H1 (cell line): ENCODE results near the gene POLE2. TPM values are rescaled to one million over a fixed set of nuclear protein-coding genes. Genes with fewer than 3 reads are reported as not detected.

Source experiments
- CHD2 ChIP-seq: IDR thresholded peaks from 2 replicates; pipeline ENCODE4 v1.6.1; 2012; ENCODE audit warnings: low read length, improper control_type of control experiment
- CTBP2 ChIP-seq: IDR thresholded peaks from 2 replicates; pipeline ENCODE4 v1.7.0; 2011; ENCODE audit warnings: borderline replicate concordance, mild to moderate bottlenecking, moderate library complexity, mixed read lengths, low read length; ENCODE audit not compliant: insufficient read depth, insufficient read length
- GTF2F1 ChIP-seq: IDR thresholded peaks from 2 replicates; pipeline ENCODE4 v1.6.1; 2012; ENCODE audit warnings: low read depth, low read length, improper control_type of control experiment, borderline replicate concordance
- HDAC2 ChIP-seq, 2 experiments: fragments of 300-600 bp in 1 of 2; sonication (generic) in 1 of 2; IDR thresholded peaks; 2 replicates each; pipeline ENCODE4 v1.6.1; 2011 to 2012; ENCODE audit warnings: low read depth in 2 of 2, low read length in 2 of 2, mild to moderate bottlenecking in 2 of 2, moderate library complexity in 2 of 2, borderline replicate concordance in 1 of 2, inconsistent platforms in 1 of 2
- JUN ChIP-seq: IDR thresholded peaks from 2 replicates; pipeline ENCODE4 v1.6.1; 2011; ENCODE audit warnings: low read depth, mild to moderate bottlenecking, improper control_type of control experiment, low read length
- JUND ChIP-seq: IDR thresholded peaks from 2 replicates; pipeline ENCODE4 v1.6.1; 2011; ENCODE audit warnings: mild to moderate bottlenecking, improper control_type of control experiment, low read length
- KDM1A ChIP-seq: fragments of 200-600, 300-600 bp; sonication (generic); IDR thresholded peaks from 2 replicates; pipeline ENCODE4 v1.7.1; 2016; ENCODE audit warnings: mild to moderate bottlenecking, low read length, borderline replicate concordance
- NANOG ChIP-seq: IDR thresholded peaks from 2 replicates; pipeline ENCODE4 v1.6.1; 2011; ENCODE audit warnings: low read length, low read depth, mild to moderate bottlenecking, inconsistent platforms; ENCODE audit not compliant: insufficient read depth, poor library complexity, severe bottlenecking
- TBP ChIP-seq: IDR thresholded peaks from 2 replicates; pipeline ENCODE4 v1.6.1; 2011; ENCODE audit warnings: low read depth, low read length, improper control_type of control experiment
- polyA plus RNA-seq, 7 experiments: library from polyadenylated mRNA; depleted of rRNA in 3 of 7; stranded (reverse) in 5 of 7; unstranded in 2 of 7; fragments of >200 nt in 5 of 7; fragments of 200-250 nt in 2 of 7; gene quantifications; 1 replicate in 5 of 7; 2 replicates in 1 of 7; 4 replicates in 1 of 7; pipeline versions ENCODE4 v1.2.1 to v1.2.3, GENCODE V29; 2011 to 2013; ENCODE audit warnings: missing spikeins in 2 of 7, mixed read lengths in 2 of 7
- total RNA-seq: library from RNA; stranded (reverse); fragmentation: NEBNext Ultra II Directional; extraction: Animal tissue kit (Norgen Biotek cat#: 25700); gene quantifications from 2 replicates; pipeline ENCODE4 v1.2.1, GENCODE V29; 2021

Gene POLE2
- total and polyA plus RNA-seq, 2 of the 8 experiments (the other 6 are each of a cell fraction or from before 2014, with no cell fraction given) = 31.2 to 41.7 TPM

DNA sequence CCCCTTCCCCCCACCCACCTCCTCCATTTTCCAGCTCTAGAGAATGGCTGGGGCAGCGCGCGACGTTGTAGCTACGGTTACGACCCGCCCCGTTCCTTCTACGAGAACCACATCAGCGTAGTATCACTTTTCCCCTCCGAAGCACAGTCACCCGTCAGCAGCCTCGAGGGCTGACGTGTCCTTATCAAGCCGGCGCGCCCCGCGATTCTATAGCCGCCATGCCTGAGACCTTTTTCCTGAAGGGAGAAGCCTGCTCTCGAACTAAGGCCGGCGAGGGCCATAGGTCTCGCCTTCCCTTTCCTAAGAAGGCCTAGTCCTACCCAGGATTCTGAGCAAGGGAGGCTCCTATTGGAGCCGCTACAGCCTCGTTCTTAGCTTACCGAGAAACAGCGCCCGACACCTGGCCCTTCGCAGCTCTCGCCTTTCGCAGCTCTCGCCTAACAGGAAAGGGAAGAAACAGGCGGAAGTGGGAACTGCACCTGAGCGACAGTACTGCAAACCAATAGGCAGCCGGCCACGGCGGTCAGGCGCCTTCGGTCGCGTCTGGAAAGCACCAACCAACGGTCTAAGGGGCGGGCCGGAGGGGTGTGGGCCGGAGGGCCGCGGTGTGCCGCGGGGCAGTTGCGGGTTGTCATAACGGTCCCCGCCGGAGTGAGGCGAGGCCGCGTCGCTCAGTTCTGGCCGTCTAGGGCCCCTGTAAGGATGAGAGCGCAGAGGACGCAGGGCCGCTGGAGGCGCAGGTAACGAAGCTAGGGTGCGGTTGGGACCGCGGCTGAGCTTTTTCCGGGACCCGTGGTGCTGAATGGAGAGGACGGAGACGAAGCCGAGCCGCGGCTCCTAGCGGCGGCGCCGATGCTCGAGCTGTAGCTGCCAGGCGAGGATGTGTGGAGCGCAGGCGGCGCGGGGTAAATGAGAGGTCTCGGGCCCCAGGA, 67.6 kb downstream of the POLE2 start, which contains the start of the genes MGAT2 and RPL36AL (continued):
- peak; percentile 88 for TF ChIP-seq CHD2
- TF ChIP-seq JUN = no peak
- TF ChIP-seq JUND = no peak
- TF ChIP-seq TBP = peak; percentile 90; the same call in 1 of the 2 replicates
- no peak for TF ChIP-seq NANOG
- peak; percentile 82; the same call in 1 of the 2 replicates for TF ChIP-seq KDM1A
- TF ChIP-seq GTF2F1 = no peak
- TF ChIP-seq HDAC2 (IDR thresholded peaks at IDR 0.05; ENCODE audit: borderline replicate concordance in 1 of 2, low read depth in 2 of 2, low read length in 2 of 2) = peak in 1 of 2 experiments; percentile 83; a peak in 3 of 4 replicates
- TF ChIP-seq CTBP2 = no peak
